PFSK-1 (cell line): ENCODE data around the gene PPFIBP1.

ENCODE experiments used
- FOXP2 ChIP-seq: optimal IDR thresholded peaks from 2 replicates; pipeline ENCODE3; 2011; ENCODE audit warnings: borderline replicate concordance, control low read depth, inconsistent platforms; ENCODE audit not compliant: insufficient read depth; ENCODE audit errors: extremely low read length, extremely low read depth
- POLR2AphosphoS5 ChIP-seq: IDR thresholded peaks from 2 replicates; pipeline ENCODE4 v1.6.1; 2012; ENCODE audit warnings: low read depth, mild to moderate bottlenecking, control low read depth, low read length, moderate library complexity
- SIN3A ChIP-seq: IDR thresholded peaks from 2 replicates; pipeline ENCODE4 v1.6.1; 2012; ENCODE audit warnings: mild to moderate bottlenecking, low read length, moderate library complexity, borderline replicate concordance; ENCODE audit not compliant: insufficient read depth
- TAF1 ChIP-seq: IDR thresholded peaks from 2 replicates; pipeline ENCODE4 v1.6.1; 2012; ENCODE audit warnings: low read length, control low read depth, borderline replicate concordance; ENCODE audit not compliant: insufficient read depth
- TF ChIP-seq, protein P1 (sequence below), 2 experiments: IDR thresholded peaks; 2 replicates each; pipeline versions ENCODE4 v1.6.1 to v1.8.0; 2011 to 2012; ENCODE audit warnings: low read depth in 2 of 2, low read length in 2 of 2, control low read depth in 1 of 2, inconsistent platforms in 1 of 2, mild to moderate bottlenecking in 1 of 2, moderate library complexity in 1 of 2; ENCODE audit not compliant: insufficient read depth in 1 of 2

PPFIBP1 gene

DNA sequence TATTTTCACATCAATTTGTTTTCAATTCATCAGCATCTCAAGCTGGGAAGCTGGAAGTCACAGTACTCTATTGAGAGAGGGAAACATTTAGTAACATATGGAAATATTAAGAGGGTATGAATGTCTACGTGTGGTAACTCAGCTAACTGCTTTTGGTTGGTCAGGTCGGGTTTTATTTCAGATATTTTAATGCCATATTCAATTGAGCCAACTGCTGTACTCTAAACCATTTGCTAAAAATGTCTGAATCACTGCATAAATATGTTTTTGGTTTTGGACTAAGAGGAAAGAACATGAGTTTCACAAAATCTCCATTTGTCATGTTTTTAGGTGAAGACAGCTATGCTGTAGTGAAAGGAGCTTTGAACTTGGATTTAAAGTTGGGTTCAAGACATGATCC, 18.9 kb upstream of the PPFIBP1 start:
- TF ChIP-seq TAF1 (no peak), SIN3A (no peak), POLR2AphosphoS5 (no peak), FOXP2 (no peak)
- TF ChIP-seq, protein P1, sequence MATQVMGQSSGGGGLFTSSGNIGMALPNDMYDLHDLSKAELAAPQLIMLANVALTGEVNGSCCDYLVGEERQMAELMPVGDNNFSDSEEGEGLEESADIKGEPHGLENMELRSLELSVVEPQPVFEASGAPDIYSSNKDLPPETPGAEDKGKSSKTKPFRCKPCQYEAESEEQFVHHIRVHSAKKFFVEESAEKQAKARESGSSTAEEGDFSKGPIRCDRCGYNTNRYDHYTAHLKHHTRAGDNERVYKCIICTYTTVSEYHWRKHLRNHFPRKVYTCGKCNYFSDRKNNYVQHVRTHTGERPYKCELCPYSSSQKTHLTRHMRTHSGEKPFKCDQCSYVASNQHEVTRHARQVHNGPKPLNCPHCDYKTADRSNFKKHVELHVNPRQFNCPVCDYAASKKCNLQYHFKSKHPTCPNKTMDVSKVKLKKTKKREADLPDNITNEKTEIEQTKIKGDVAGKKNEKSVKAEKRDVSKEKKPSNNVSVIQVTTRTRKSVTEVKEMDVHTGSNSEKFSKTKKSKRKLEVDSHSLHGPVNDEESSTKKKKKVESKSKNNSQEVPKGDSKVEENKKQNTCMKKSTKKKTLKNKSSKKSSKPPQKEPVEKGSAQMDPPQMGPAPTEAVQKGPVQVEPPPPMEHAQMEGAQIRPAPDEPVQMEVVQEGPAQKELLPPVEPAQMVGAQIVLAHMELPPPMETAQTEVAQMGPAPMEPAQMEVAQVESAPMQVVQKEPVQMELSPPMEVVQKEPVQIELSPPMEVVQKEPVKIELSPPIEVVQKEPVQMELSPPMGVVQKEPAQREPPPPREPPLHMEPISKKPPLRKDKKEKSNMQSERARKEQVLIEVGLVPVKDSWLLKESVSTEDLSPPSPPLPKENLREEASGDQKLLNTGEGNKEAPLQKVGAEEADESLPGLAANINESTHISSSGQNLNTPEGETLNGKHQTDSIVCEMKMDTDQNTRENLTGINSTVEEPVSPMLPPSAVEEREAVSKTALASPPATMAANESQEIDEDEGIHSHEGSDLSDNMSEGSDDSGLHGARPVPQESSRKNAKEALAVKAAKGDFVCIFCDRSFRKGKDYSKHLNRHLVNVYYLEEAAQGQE (IDR thresholded peaks at IDR 0.05; ENCODE audit: insufficient read depth in 1 of 2, low read depth in 2 of 2, low read length in 2 of 2) = no peak

DNA sequence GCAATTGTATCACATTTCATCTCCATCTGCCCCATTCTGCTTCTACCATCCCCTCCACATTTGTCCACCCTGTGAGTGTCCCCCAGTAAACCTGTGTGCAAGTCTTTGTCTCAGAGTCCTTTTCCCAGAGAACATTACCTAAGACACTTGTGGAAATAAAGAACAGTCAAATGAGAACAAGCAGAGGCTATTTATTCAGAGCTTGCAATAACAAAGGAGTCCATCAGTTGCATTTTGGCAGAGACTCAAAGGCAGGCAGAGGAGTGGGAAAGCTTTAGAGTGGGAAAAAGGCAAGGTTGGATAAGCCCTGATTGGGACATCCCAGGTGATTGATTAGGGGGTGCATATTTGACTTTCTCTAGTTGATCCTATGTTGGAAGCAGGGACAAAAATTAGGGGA, 18.2 kb upstream of the PPFIBP1 start:
- TF ChIP-seq TAF1 (no peak), SIN3A (no peak), FOXP2 (no peak), POLR2AphosphoS5 (no peak)
- TF ChIP-seq, protein P1 (IDR thresholded peaks at IDR 0.05; ENCODE audit: insufficient read depth in 1 of 2, low read depth in 2 of 2, low read length in 2 of 2) = no peak

DNA sequence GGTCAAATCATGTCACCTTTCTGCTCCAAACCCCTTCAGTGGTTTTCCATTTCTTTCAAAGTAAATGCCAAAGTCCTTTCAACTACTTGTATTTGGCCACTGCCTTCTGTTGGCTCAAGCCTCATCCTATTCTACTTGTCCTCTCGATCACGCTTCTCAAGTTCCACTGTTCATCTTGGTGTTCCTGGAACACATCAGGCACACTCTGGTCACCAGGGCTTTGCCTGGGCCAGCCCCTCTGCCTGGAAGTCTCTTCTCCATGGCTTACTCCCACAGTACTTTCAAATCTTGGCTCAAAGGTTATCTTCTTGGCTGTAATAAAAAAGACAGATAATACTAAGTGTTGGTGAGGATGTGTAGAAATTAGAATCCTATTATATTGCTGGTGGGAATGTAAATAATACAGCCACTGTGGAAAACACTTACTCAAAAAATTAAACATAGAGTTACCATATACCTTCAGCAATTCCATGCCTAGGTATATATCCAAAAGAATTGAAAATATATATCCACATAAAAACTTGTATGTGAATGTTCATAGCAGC, 17.3 kb upstream of the PPFIBP1 start:
- no peak for TF ChIP-seq FOXP2
- TF ChIP-seq, protein P1 (IDR thresholded peaks at IDR 0.05; ENCODE audit: insufficient read depth in 1 of 2, low read depth in 2 of 2, low read length in 2 of 2) = no peak
- TF ChIP-seq POLR2AphosphoS5 = no peak
- no peak for TF ChIP-seq TAF1
- no peak for TF ChIP-seq SIN3A

DNA sequence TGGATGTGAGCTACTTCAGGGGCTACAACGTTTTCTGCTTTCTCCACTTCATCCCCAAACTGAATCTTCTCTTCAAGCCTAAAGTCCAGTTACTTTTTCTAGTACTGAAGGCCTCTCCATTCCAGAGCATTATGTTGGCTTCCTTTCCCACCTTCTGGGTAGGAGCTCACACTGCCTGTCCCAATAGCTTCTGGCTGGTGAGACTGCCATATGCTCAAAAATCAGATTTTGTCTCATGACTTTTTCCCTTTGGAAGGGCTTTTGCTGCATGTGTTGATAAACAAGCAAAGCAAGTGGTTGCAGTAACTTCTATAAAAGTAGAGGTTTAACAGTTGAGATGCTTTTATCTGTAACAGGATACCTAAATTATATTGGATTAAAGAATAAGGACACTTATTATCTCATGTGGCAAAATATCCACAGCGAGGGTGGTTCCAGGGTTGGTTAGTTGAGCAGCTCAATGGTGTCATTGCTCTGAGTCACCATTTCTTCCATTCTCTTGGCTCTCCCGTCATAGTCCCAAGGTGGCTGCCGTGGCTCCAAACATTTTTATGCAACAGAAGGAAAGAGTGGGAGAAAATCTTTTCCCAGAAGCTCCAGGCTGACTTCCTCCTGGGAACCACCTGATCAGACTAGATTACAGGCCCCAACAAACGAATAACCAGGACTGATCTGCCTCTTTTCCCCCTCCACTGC, 15.1 kb upstream of the PPFIBP1 start:
- TF ChIP-seq FOXP2 = no peak
- TF ChIP-seq SIN3A = no peak
- no peak for TF ChIP-seq TAF1
- no peak for TF ChIP-seq POLR2AphosphoS5
- TF ChIP-seq, protein P1 (IDR thresholded peaks at IDR 0.05; ENCODE audit: insufficient read depth in 1 of 2, low read depth in 2 of 2, low read length in 2 of 2) = no peak

DNA sequence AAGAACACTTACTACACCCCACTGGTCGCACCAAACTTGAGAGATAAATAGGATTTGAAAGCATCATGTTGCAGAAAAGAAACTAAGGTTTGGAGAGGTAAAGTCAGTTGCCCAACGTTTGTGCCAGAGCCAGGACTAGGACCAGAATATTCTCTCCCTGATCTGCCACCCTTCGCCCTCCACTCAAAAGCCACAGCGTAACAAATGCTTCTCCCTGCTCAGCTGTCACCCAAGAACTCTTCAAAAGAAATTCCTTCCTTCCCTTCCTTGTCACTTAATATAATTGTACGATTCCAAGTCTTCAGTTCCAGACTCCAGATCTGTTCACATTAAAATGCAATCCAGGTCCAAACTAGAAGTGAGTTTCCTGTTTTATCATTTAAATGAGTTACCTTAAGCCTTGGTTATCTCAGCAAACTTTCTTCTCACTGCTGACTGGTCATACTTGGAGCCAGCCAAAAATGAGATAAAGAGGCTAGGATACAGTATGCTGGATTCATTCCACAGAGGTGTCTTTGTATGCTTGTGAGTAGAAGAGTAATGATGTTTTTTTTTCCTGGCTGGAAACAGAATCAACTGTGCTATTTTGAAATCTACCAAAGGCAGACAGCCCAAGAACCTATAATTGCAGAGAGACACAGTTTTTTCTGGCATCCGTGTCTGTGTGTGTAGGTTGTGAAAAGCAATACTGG, 12.8 kb upstream of the PPFIBP1 start:
- TF ChIP-seq, protein P1 (IDR thresholded peaks at IDR 0.05; ENCODE audit: insufficient read depth in 1 of 2, low read depth in 2 of 2, low read length in 2 of 2) = no peak
- no peak for TF ChIP-seq POLR2AphosphoS5
- no peak for TF ChIP-seq SIN3A
- TF ChIP-seq TAF1 = no peak
- TF ChIP-seq FOXP2 = no peak
